Natural killer cell (primary cell): Measurements from ENCODE around the gene EPRS1. TPM values are rescaled to one million over a fixed set of nuclear protein-coding genes. Genes with fewer than 3 reads are reported as not detected.
"Not testable (repeated sequence)": the region's sequence is repeated elsewhere in the genome, so short reads cannot be mapped to it uniquely, and the experiment has no call there.

Experiments
- ATAC-seq, 3 donors: fragments of 150-1000 bp in 2 of 3; fragments of 200-7000 bp in 1 of 3; cut with Tn5 transposase; 1 replicate in 1 of 3; 2 replicates in 2 of 3; pipeline ENCODE4 v1.10.0; 2021; ENCODE audit warnings: mild to moderate bottlenecking in 2 of 3, moderate library complexity in 2 of 3
- DNase-seq, 2 donors: peaks; one replicate each; pipeline versions ENCODE4 v3.0.0 to v3.0.0-alpha.2; 2013 to 2021; ENCODE audit warnings: mixed read lengths in 1 of 2
- H3K27ac ChIP-seq: one replicate; pipeline ENCODE4 v1.5.1; 2013; ENCODE audit warnings: mild to moderate bottlenecking, low read length
- H3K27me3 ChIP-seq: one replicate; pipeline ENCODE4 v1.6.1; 2013; ENCODE audit warnings: low read length; ENCODE audit not compliant: control insufficient read depth, insufficient read depth
- H3K36me3 ChIP-seq: one replicate; pipeline ENCODE4 v1.6.1; 2013; ENCODE audit warnings: low read length; ENCODE audit not compliant: control insufficient read depth, insufficient read depth
- H3K4me1 ChIP-seq: one replicate; pipeline ENCODE4 v1.6.1; 2013; ENCODE audit warnings: low read length; ENCODE audit not compliant: control insufficient read depth, insufficient read depth
- H3K4me3 ChIP-seq: one replicate; pipeline ENCODE4 v1.5.1; 2013; ENCODE audit warnings: low read length
- H3K9me3 ChIP-seq: one replicate; pipeline ENCODE4 v1.6.1; 2013; ENCODE audit warnings: low read length; ENCODE audit not compliant: control insufficient read depth, insufficient read depth
- H3K27ac Mint-ChIP-seq, 2 donors: one replicate each; pipeline ENCODE4 v1.8.0; 2022; ENCODE audit warnings: mild to moderate bottlenecking in 2 of 2, mixed read lengths in 2 of 2, moderate library complexity in 1 of 2
- H3K27me3 Mint-ChIP-seq, 2 donors: one replicate each; pipeline ENCODE4 v1.8.0; 2022; ENCODE audit warnings: low read depth in 2 of 2, mixed read lengths in 2 of 2
- H3K36me3 Mint-ChIP-seq: one replicate; pipeline ENCODE4 v1.8.0; 2022; ENCODE audit warnings: mixed read lengths
- H3K4me1 Mint-ChIP-seq, 2 donors: one replicate each; pipeline ENCODE4 v1.8.0; 2022; ENCODE audit warnings: mixed read lengths in 2 of 2
- H3K4me3 Mint-ChIP-seq: one replicate; pipeline ENCODE4 v1.8.0; 2022; ENCODE audit warnings: mild to moderate bottlenecking, moderate library complexity, mixed read lengths
- H3K9me3 Mint-ChIP-seq, 2 donors: one replicate each; pipeline ENCODE4 v1.8.0; 2022; ENCODE audit warnings: mixed read lengths in 2 of 2
- WGBS: methylation state at CpG from one replicate; pipeline ENCODE4 v1.1.7; 2013; ENCODE audit warnings: missing lambda C conversion rate; ENCODE audit not compliant: insufficient coverage; 5-methylcytosine and 5-hydroxymethylcytosine counted together
- intact Hi-C: fragments of 100-400 bp; cut with micrococcal nuclease; formaldehyde crosslinking; loops from one replicate; pipeline ENCODE4 v1.14.2; 2022
- total RNA-seq, 4 donors: library from RNA; stranded (reverse); fragments of 120-200 nt in 1 of 4; gene quantifications; one replicate each; pipeline versions ENCODE4 v1.2.3 to v1.2.4, GENCODE V29; 2013 to 2022
- TF ChIP-seq, protein P1 (sequence below): fragments of 200-600 bp; IDR thresholded peaks from one replicate; pipeline ENCODE4 v1.8.0; 2022; ENCODE audit warnings: antibody characterized with exemption

The EPRS1 gene
- total RNA-seq, 3 donors from 2014 or later (not counting 1 experiment from before 2014, with no cell fraction given), result 46.8 to 61.2 (median 47.4) TPM

DNA sequence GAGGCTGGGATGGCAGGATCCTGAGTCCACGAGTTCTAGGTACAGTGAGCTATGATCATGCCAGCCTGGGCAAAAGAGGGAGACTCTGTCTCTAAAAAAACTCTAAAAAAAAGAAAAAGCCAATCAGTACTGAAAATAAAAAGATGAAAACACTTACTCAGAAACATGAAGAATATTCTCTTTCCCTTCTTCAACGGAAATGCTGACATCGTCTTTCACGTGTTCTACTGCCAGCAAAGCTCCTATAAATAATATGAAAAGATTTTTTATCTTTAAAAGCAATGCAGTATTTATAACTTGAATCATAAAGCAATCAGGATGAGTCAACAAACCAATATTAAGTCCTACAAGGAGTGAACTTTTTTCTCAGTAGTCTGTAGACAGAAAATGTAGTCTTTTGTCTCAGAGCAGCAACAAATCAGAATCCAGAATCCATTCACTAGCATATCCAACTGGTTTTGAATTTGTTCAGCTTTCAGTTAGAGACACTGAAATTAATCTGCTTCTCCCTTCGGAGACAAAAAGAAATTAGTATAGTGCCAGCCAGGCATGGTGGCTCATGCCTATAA is 6.2 kb downstream of the EPRS1 start:
- no peak overlapping the region for H3K27ac ChIP-seq
- no peaks in the 10 kb centered on the region for H3K27me3 Mint-ChIP-seq
- peaks cover 27 to 31% of the 10 kb centered on the region in 2 donors for H3K4me1 Mint-ChIP-seq
- no peak for ATAC-seq
- no peaks in the 10 kb centered on the region for H3K27me3 ChIP-seq
- no peak for DNase-seq
- H3K9me3 Mint-ChIP-seq, result no peaks in the 10 kb centered on the region
- peaks cover 12% of the 10 kb centered on the region for H3K36me3 ChIP-seq
- H3K4me3 ChIP-seq, result no peak overlapping the region
- no peak overlapping the region for H3K4me3 Mint-ChIP-seq
- intact Hi-C loops, result no loop called here
- WGBS, result 91% methylated on average over 2 of the region's 5 CpGs
- H3K9me3 ChIP-seq, result no peaks in the 10 kb centered on the region
- TF ChIP-seq, protein P1, sequence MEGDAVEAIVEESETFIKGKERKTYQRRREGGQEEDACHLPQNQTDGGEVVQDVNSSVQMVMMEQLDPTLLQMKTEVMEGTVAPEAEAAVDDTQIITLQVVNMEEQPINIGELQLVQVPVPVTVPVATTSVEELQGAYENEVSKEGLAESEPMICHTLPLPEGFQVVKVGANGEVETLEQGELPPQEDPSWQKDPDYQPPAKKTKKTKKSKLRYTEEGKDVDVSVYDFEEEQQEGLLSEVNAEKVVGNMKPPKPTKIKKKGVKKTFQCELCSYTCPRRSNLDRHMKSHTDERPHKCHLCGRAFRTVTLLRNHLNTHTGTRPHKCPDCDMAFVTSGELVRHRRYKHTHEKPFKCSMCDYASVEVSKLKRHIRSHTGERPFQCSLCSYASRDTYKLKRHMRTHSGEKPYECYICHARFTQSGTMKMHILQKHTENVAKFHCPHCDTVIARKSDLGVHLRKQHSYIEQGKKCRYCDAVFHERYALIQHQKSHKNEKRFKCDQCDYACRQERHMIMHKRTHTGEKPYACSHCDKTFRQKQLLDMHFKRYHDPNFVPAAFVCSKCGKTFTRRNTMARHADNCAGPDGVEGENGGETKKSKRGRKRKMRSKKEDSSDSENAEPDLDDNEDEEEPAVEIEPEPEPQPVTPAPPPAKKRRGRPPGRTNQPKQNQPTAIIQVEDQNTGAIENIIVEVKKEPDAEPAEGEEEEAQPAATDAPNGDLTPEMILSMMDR, result no peak
- peaks cover 2% of the 10 kb centered on the region for H3K4me1 ChIP-seq
- H3K36me3 Mint-ChIP-seq, result no peaks in the 10 kb centered on the region
- H3K27ac Mint-ChIP-seq, result no peak overlapping the region

- Mint-ChIP-seq H3K4me3 (no peak overlapping the region), H3K27ac (peak overlapping the region in 1 of 2 donors; percentile 62), H3K27me3 (no peaks in the 10 kb centered on the region), H3K4me1 (peaks cover 19 to 23% of the 10 kb centered on the region in 2 donors), H3K9me3 (no peaks in the 10 kb centered on the region), H3K36me3 (no peaks in the 10 kb centered on the region)
- Histone ChIP-seq H3K27ac (no peak overlapping the region), H3K27me3 (no peaks in the 10 kb centered on the region), H3K4me1 (no peaks in the 10 kb centered on the region), H3K4me3 (no peak overlapping the region), H3K36me3 (peaks cover 24% of the 10 kb centered on the region), H3K9me3 (no peaks in the 10 kb centered on the region)
- TF ChIP-seq, protein P1, result no peak
- WGBS, result 91% methylated on average over 4 of the region's 4 CpGs
- DNase-seq (no peak), ATAC-seq (no peak)
- intact Hi-C loops, result no loop called here
Measured at GRCh38 chr1:220038640-220039039, 7.7 kb downstream of the EPRS1 start.

DNA sequence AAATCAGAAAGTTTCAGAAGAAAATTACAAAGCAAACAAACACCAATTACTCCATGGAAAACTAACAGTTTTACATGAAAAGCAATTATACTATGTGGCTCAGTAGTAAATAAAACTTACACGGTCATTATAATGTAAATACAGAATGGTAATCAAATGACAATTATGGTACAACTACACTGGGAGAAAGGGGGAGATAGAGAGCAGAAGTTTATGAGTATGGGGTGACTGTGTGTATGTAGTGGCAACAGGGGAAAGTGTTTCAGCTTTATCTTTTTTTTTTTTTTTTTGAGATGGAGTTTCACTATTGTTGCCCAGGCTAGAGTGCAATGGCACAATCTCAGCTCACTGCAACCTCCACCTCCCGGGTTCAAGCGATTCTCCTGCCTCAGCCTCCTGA is 8.5 kb downstream of the EPRS1 start:
- H3K27me3 ChIP-seq, H3K27ac ChIP-seq, H3K4me3 ChIP-seq, H3K36me3 Mint-ChIP-seq, H3K9me3 ChIP-seq, H3K4me1 ChIP-seq, H3K27ac Mint-ChIP-seq, H3K27me3 Mint-ChIP-seq, intact Hi-C loops, H3K9me3 Mint-ChIP-seq, H3K4me3 Mint-ChIP-seq: not testable (repeated sequence)
- peaks cover 14 to 20% of the 10 kb centered on the region in 2 donors for H3K4me1 Mint-ChIP-seq
- H3K36me3 ChIP-seq, result peaks cover 32% of the 10 kb centered on the region
- WGBS, result 100% methylated on average over 3 of the region's 3 CpGs
- DNase-seq (peak in 1 of 2 donors; percentile 29), ATAC-seq (peak; percentile 55 to 70 (median 65))

GRCh38 chr1:220032911-220033310 is 13.4 kb downstream of the EPRS1 start:
- no peak overlapping the region for H3K27ac ChIP-seq
- H3K27ac Mint-ChIP-seq, result no peak overlapping the region
- H3K36me3 Mint-ChIP-seq, result peaks cover 7% of the 10 kb centered on the region
- no peaks in the 10 kb centered on the region for H3K27me3 ChIP-seq
- DNase-seq, result no peak
- H3K9me3 ChIP-seq, result no peaks in the 10 kb centered on the region
- TF ChIP-seq, protein P1, result no peak
- peaks cover 12 to 13% of the 10 kb centered on the region in 2 donors for H3K4me1 Mint-ChIP-seq
- H3K4me3 Mint-ChIP-seq, result no peak overlapping the region
- WGBS, result 85% methylated on average over 2 of the region's 3 CpGs
- no peak for ATAC-seq
- peaks cover 59% of the 10 kb centered on the region for H3K36me3 ChIP-seq
- H3K4me1 ChIP-seq, result no peaks in the 10 kb centered on the region
- intact Hi-C loops, result no loop called here
- no peaks in the 10 kb centered on the region for H3K27me3 Mint-ChIP-seq
- no peak overlapping the region for H3K4me3 ChIP-seq
- H3K9me3 Mint-ChIP-seq, result no peaks in the 10 kb centered on the region
